Liver (tissue), 9 donors: ENCODE measurements around the gene MECP2. TPM values are rescaled to one million over a fixed set of nuclear protein-coding genes. Genes with fewer than 3 reads are reported as not detected.

Experiments used
- DNase-seq: peaks from one replicate; pipeline ENCODE4 v3.0.0-alpha.2; 2017; ENCODE audit warnings: low spot score
- H3K27ac ChIP-seq, 2 donors: one replicate each; pipeline ENCODE4 v1.7.0; 2013; ENCODE audit warnings: inconsistent platforms in 2 of 2, low read length in 2 of 2, control low read depth in 1 of 2, low read depth in 1 of 2, mild to moderate bottlenecking in 1 of 2
- H3K27me3 ChIP-seq, 4 donors: one replicate each; pipeline versions ENCODE4 v1.6.1 to v1.7.0; 2013; ENCODE audit warnings: low read length in 3 of 4, inconsistent platforms in 1 of 4, mild to moderate bottlenecking in 1 of 4, moderate library complexity in 1 of 4; ENCODE audit not compliant: control insufficient read depth in 4 of 4, insufficient read depth in 4 of 4
- H3K36me3 ChIP-seq, 4 donors: one replicate each; pipeline versions ENCODE4 v1.6.1 to v1.7.0; 2013; ENCODE audit warnings: low read length in 3 of 4, mild to moderate bottlenecking in 3 of 4, low read depth in 1 of 4, moderate library complexity in 1 of 4; ENCODE audit not compliant: control insufficient read depth in 4 of 4, insufficient read depth in 3 of 4
- H3K4me1 ChIP-seq, 4 donors: one replicate each; pipeline versions ENCODE4 v1.6.1 to v1.7.0; 2013; ENCODE audit warnings: low read length in 3 of 4, mild to moderate bottlenecking in 3 of 4, moderate library complexity in 1 of 4; ENCODE audit not compliant: control insufficient read depth in 4 of 4, insufficient read depth in 4 of 4
- H3K4me3 ChIP-seq, 3 donors: one replicate each; pipeline versions ENCODE4 v1.6.1 to v1.7.0; 2013; ENCODE audit warnings: low read length in 3 of 3, control low read depth in 1 of 3, low read depth in 1 of 3, mild to moderate bottlenecking in 1 of 3
- H3K9ac ChIP-seq, 2 donors: one replicate each; pipeline ENCODE4 v1.7.0; 2013; ENCODE audit warnings: low read length in 2 of 2, mild to moderate bottlenecking in 2 of 2, moderate library complexity in 2 of 2, control low read depth in 1 of 2, low read depth in 1 of 2
- H3K9me3 ChIP-seq, 4 donors: one replicate each; pipeline versions ENCODE4 v1.6.1 to v1.7.0; 2013; ENCODE audit warnings: low read length in 3 of 4; ENCODE audit not compliant: control insufficient read depth in 4 of 4
- CTCF ChIP-seq: fragments of 150-350 bp; IDR thresholded peaks from 2 replicates; pipeline ENCODE4 v1.5.1; 2017; ENCODE audit warnings: improper control_type of control experiment, low read depth, low read length; ENCODE audit not compliant: missing input control
- FOXA2 ChIP-seq: IDR thresholded peaks from 2 replicates; pipeline ENCODE4 v1.6.1; 2016; ENCODE audit warnings: antibody characterized with exemption
- GABPA ChIP-seq, 2 donors: IDR thresholded peaks in 1 of 2; conservative IDR thresholded peaks in 1 of 2; 2 replicates each; pipeline ENCODE4 v1.6.1; 2016; ENCODE audit warnings: antibody characterized with exemption in 2 of 2, mild to moderate bottlenecking in 1 of 2, moderate library complexity in 1 of 2
- NR2F2 ChIP-seq: IDR thresholded peaks from 2 replicates; pipeline ENCODE4 v1.6.1; 2016; ENCODE audit warnings: antibody characterized with exemption
- RAD21 ChIP-seq, 2 donors: IDR thresholded peaks; 2 replicates each; pipeline ENCODE4 v1.6.1; 2016; ENCODE audit warnings: antibody characterized with exemption in 2 of 2, mild to moderate bottlenecking in 2 of 2
- YY1 ChIP-seq: IDR thresholded peaks from 2 replicates; pipeline ENCODE4 v1.6.1; 2016; ENCODE audit warnings: antibody characterized with exemption, mild to moderate bottlenecking
- WGBS: extraction: QIAGEN DNeasy Blood & Tissue Kit; methylation state at CpG from one replicate; pipeline ENCODE4 v1.1.7; 2013; 5-methylcytosine and 5-hydroxymethylcytosine counted together
- polyA plus RNA-seq, 2 donors: library from polyadenylated mRNA; stranded (reverse) in 1 of 2; unstranded in 1 of 2; fragments of 200-250 nt in 1 of 2; fragments of >200 nt in 1 of 2; fragmentation: Nextera tagmentation in 1 of 2; extraction: Ambion mirVana in 1 of 2; gene quantifications; one replicate each; pipeline versions ENCODE4 v1.2.1 to v1.2.3, GENCODE V29; 2013 to 2015
- total RNA-seq, 2 donors: library from RNA; depleted of rRNA; stranded (reverse); fragments of >200 nt; gene quantifications; one replicate each; pipeline ENCODE4 v1.2.3, GENCODE V29; 2014
- TF ChIP-seq, protein P1 (sequence below): IDR thresholded peaks from 2 replicates; pipeline ENCODE4 v1.6.1; 2016; ENCODE audit warnings: antibody characterized with exemption, mild to moderate bottlenecking
- donor health status: healthy.
- donor health status: healthy.
- donor health status: healthy.
- donor health status: healthy.
- donor health status: healthy.

MECP2 gene
- total and polyA plus RNA-seq, 4 donors = 6.9 to 22.0 (median 10.0) TPM

GRCh38 chrX:154020536-154021115, 76.9 kb downstream of the MECP2 start:
- TF ChIP-seq YY1 (no peak), GABPA (IDR thresholded peaks at IDR 0.05 in 1 of 2, conservative IDR thresholded peaks at IDR 0.05 in 1 of 2) (no peak), RAD21 (IDR thresholded peaks at IDR 0.05) (no peak)
- TF ChIP-seq, protein P1, sequence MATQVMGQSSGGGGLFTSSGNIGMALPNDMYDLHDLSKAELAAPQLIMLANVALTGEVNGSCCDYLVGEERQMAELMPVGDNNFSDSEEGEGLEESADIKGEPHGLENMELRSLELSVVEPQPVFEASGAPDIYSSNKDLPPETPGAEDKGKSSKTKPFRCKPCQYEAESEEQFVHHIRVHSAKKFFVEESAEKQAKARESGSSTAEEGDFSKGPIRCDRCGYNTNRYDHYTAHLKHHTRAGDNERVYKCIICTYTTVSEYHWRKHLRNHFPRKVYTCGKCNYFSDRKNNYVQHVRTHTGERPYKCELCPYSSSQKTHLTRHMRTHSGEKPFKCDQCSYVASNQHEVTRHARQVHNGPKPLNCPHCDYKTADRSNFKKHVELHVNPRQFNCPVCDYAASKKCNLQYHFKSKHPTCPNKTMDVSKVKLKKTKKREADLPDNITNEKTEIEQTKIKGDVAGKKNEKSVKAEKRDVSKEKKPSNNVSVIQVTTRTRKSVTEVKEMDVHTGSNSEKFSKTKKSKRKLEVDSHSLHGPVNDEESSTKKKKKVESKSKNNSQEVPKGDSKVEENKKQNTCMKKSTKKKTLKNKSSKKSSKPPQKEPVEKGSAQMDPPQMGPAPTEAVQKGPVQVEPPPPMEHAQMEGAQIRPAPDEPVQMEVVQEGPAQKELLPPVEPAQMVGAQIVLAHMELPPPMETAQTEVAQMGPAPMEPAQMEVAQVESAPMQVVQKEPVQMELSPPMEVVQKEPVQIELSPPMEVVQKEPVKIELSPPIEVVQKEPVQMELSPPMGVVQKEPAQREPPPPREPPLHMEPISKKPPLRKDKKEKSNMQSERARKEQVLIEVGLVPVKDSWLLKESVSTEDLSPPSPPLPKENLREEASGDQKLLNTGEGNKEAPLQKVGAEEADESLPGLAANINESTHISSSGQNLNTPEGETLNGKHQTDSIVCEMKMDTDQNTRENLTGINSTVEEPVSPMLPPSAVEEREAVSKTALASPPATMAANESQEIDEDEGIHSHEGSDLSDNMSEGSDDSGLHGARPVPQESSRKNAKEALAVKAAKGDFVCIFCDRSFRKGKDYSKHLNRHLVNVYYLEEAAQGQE = no peak
- no peak for DNase-seq
- H3K4me3 ChIP-seq = peak overlapping the region in 2 of 3 donors; percentile 68 to 82
- 64% methylated on average over 9 of the region's 9 CpGs for WGBS
- no peak overlapping the region for H3K9ac ChIP-seq
- H3K4me1 ChIP-seq = peaks cover 2 to 24% (median 12%) of the 10 kb centered on the region in 4 donors
- H3K9me3 ChIP-seq = no peaks in the 10 kb centered on the region
- peaks cover 0 to 9% (median 4%) of the 10 kb centered on the region in 4 donors for H3K36me3 ChIP-seq
- peak overlapping the region; percentile 79 to 86 for H3K27ac ChIP-seq
- H3K27me3 ChIP-seq = no peaks in the 10 kb centered on the region

DNA sequence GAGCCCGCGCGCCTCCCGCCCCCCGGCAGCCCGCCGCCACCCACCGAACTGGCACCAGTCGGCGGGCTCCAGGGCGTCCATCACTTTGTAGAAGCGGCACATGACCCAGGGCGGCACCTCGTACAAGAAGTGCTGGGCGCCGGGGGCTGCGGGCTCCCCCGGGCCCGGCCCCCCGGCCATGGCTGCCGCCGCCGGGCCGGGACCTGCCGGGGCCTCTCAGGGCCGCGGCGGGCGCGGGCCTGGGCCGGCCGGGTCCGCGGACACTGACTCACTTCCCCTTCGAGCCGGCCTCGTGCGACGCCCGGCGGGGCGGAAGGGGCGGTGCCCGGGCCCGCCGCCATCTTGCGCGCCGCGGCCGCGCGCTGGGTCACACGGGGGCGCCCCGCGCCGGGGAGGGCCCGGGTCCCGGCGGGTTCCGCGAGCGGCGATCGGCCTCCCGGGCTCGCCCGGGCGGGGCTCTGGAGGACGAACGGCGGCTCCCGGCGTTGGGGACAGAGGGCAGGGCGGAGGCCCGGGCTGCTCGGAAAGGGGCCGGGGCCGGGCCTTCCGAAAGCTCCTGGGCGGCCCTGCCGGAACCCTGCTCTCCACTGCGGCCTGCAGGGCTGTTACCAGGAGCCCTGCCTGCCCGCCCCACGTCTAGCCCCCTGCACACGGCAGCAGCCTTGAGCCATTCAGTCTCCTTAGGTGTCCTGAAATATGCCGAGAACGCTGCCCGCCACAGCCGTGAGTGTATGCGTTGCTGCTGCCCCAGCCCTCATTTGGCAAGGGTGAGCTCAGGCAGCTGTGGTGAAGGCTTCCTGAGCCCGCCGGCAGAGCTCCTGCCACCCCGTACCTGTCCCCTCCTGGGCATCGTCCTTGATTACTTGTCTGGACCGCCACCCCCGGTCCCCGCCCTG, 77.6 kb downstream of the MECP2 start, which contains the start of gene IRAK1:
IRAK1 (minus strand) TSS at position 270 of the 896 bp plus-strand sequence; CDS start at position 180, 90 bp downstream.
- Histone ChIP-seq H3K4me1 (peaks cover 2 to 24% (median 12%) of the 10 kb centered on the region in 4 donors), H3K27me3 (no peaks in the 10 kb centered on the region), H3K9me3 (no peaks in the 10 kb centered on the region), H3K4me3 (peak within 1 kb of the TSS; percentile 15 to 82 (median 68)), H3K27ac (peak within 1 kb of the TSS; percentile 79 to 86), H3K36me3 (peaks cover 0 to 11% (median 4%) of the 10 kb centered on the region in 4 donors), H3K9ac (peak within 1 kb of the TSS in 1 of 2 donors; percentile 22)
- TF ChIP-seq RAD21 (IDR thresholded peaks at IDR 0.05) (no peak), FOXA2 (no peak), CTCF (peak; percentile 2), NR2F2 (no peak)
- TF ChIP-seq, protein P1 = no peak
- 1% methylated on average over 97 of the region's 99 CpGs for whole genome bisulfite sequencing
- peak; percentile 60 for DNase-seq
